Panc1 (cell line): ENCODE measurements around the gene INAVA. TPM values are rescaled to one million over a fixed set of nuclear protein-coding genes. Genes with fewer than 3 reads are reported as not detected.
A peak's percentile ranks its signal among the peaks of the same experiment; 100 is the strongest.

ENCODE experiments used
- ATAC-seq: fragments of 200-7000 bp; cut with Tn5 transposase; 2 replicates; pipeline ENCODE4 v1.9.1; 2020; ENCODE audit warnings: mild to moderate bottlenecking, moderate library complexity
- Bru-seq: library from RNA; stranded (reverse); fragments of 400-500 nt; gene quantifications from one replicate; lab custom pipeline; 2021; lab: Mats Ljungman, UMichigan
- BruChase-seq, 2 experiments: library from RNA; stranded (reverse); fragments of 400-500 nt; gene quantifications; one replicate each; lab custom pipeline; 2021; lab: Mats Ljungman, UMichigan
- BruUV-seq: library from RNA; stranded (reverse); fragments of 400-500 nt; replicated peaks from 2 replicates; lab custom pipeline; 2021; lab: Mats Ljungman, UMichigan
- CTCF ChIA-PET: fragments of 300-600 bp; sonication (Branson Sonifier 250); formaldehyde crosslinking; loops from one replicate; lab custom pipeline; 2022; ENCODE audit warnings: antibody characterized with exemption; lab: Charles Lee
- POLR2A ChIA-PET: fragments of 300-600 bp; sonication (Branson Sonifier 250); formaldehyde crosslinking; loops from one replicate; lab custom pipeline; 2022; ENCODE audit warnings: antibody characterized with exemption; lab: Charles Lee
- DNase-seq: peaks from one replicate; pipeline ENCODE4 v3.0.0-alpha.2; 2010; ENCODE audit warnings: low read depth, low spot score
- H3K27ac ChIP-seq: 2 replicates; pipeline ENCODE4 v1.5.1; 2011; ENCODE audit warnings: mild to moderate bottlenecking, low read length, inconsistent platforms
- H3K27me3 ChIP-seq: fragments of 200-500 bp; sonication (Bioruptor generic); 2 replicates; pipeline ENCODE4 v1.6.0; 2014; ENCODE audit warnings: low read length, inconsistent platforms; ENCODE audit not compliant: control insufficient read depth, insufficient read depth
- H3K36me3 ChIP-seq: fragments of 200-500 bp; sonication (Bioruptor generic); 2 replicates; pipeline ENCODE4 v1.5.1; 2014; ENCODE audit warnings: inconsistent platforms, mild to moderate bottlenecking, low read length, moderate library complexity; ENCODE audit not compliant: control insufficient read depth, insufficient read depth
- H3K4me1 ChIP-seq: 2 replicates; pipeline ENCODE4 v1.5.1; 2011; ENCODE audit warnings: inconsistent platforms, mild to moderate bottlenecking, low read length, moderate library complexity; ENCODE audit not compliant: control insufficient read depth, insufficient read depth
- H3K4me3 ChIP-seq, 2 experiments: 2 replicates each; pipeline ENCODE4 v1.5.1; 2011 to 2012; ENCODE audit warnings: low read depth in 2 of 2, low read length in 2 of 2, mild to moderate bottlenecking in 2 of 2, inconsistent platforms in 1 of 2, moderate library complexity in 1 of 2
- H3K9me3 ChIP-seq: fragments of 200-500 bp; sonication (Bioruptor generic); 2 replicates; pipeline ENCODE4 v1.5.1; 2014; ENCODE audit warnings: low read depth, mild to moderate bottlenecking, inconsistent platforms, low read length, moderate library complexity; ENCODE audit not compliant: control insufficient read depth, insufficient read depth
- CTCF ChIP-seq: fragments of 450-650 bp; IDR thresholded peaks from 2 replicates; pipeline ENCODE4 v1.5.1; 2017; ENCODE audit warnings: mild to moderate bottlenecking
- POLR2AphosphoS5 ChIP-seq: IDR thresholded peaks from 2 replicates; pipeline ENCODE4 v1.6.1; 2012; ENCODE audit warnings: mild to moderate bottlenecking, low read depth, low read length, moderate library complexity
- SIN3A ChIP-seq: IDR thresholded peaks from 2 replicates; pipeline ENCODE4 v1.6.1; 2012; ENCODE audit warnings: low read depth, mild to moderate bottlenecking, low read length, moderate library complexity, borderline replicate concordance; ENCODE audit not compliant: insufficient read depth
- TCF7L2 ChIP-seq: IDR thresholded peaks from 2 replicates; pipeline ENCODE4 v1.6.1; 2011; ENCODE audit warnings: mild to moderate bottlenecking, low read depth, low read length, inconsistent platforms
- in situ Hi-C: cut with HindIII; loops from 2 replicates; pipeline ENCODE4 v1.10.0; 2016; ENCODE audit warnings: low sequenced_read_pairs, low pct_unique_long_range_greater_than_20kb
- intact Hi-C: fragments of 100-400 bp; cut with micrococcal nuclease; formaldehyde crosslinking; loops from one replicate; pipeline ENCODE4 v1.10.0; 2022; ENCODE audit not compliant: unreplicated experiment
- long read RNA-seq: library from polyadenylated mRNA; unstranded; transcript quantifications from one replicate; pipeline ENCODE4 v2.0.0, GENCODE V29; 2021; ENCODE audit not compliant: unreplicated experiment
- polyA plus RNA-seq: library from polyadenylated mRNA; unstranded; fragments of >200 nt; gene quantifications from one replicate; pipeline ENCODE4 v1.2.1, GENCODE V29; 2012; ENCODE audit warnings: missing spikeins; ENCODE audit not compliant: insufficient read length
- total RNA-seq: library from RNA; stranded (reverse); gene quantifications from one replicate; pipeline ENCODE4 v1.2.1, GENCODE V29; 2021; ENCODE audit not compliant: unreplicated experiment
- TF ChIP-seq, protein P1 (sequence below), 2 experiments: IDR thresholded peaks; 2 replicates each; pipeline ENCODE4 v1.6.1; 2011 to 2012; ENCODE audit warnings: low read depth in 2 of 2, control low read depth in 1 of 2, low read length in 1 of 2, mild to moderate bottlenecking in 1 of 2, moderate library complexity in 1 of 2; ENCODE audit not compliant: insufficient read depth in 1 of 2

Gene INAVA
- total RNA-seq (3.6 TPM), Bru-seq, nascent RNA (percentile 39 among the genes with signal in this experiment), BruChase-seq, experiment 1, labeled RNA remaining after a 2-hour chase (percentile 40 among the genes with signal in this experiment), BruChase-seq, experiment 2, labeled RNA remaining after a 6-hour chase (percentile 33 among the genes with signal in this experiment)
- polyA plus RNA-seq = 3.3 TPM
- long read RNA-seq, partial matches to known transcripts = 1 of 2 reads
- long read RNA-seq, other reads (novel, unspliced or antisense) = 1 of 2 reads

DNA sequence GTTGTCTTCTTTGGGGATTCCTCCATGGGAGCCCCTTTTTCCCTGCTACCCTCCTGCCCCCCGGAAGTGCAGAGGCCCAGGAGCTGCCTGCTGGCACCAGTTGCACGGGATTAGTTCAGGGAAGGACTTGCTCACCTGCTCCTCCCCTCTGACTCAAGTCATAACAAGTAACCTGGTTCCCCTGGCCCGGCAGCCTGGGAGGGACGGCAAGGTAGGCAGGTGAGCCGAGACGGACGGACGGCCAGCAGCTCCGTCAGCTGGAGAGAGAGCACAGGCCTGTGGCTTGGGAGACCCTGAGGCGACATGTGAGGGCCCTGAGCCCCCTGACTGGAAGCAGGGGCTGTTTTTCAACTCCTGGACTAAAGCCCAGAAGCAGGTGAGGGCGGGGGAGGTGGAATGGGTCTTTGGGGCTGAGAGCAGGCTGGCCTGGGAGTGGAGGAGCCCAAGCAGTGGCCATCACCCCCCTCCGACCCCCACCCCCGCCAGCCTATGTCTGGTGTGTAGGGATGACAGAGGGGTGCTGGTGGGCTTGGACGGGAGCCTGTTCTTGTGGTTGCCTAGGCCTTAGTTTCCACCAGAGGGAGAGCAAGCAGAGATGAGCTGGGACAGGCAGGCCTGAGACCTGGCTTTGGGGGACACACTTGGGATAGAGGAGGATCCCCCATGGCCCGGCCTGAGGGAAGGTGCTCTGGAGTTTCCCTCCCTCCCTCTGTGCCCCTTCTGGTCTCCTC lies at the start of gene INAVA:
Gene INAVA (plus strand): TSS at position 189 of the 731 bp plus-strand sequence. CDS start 3,501 bp downstream, outside the sequence.
- no peak within 1 kb of the TSS for H3K27ac ChIP-seq
- H3K9me3 ChIP-seq = no peaks in the 10 kb centered on the region
- POLR2A ChIA-PET = no interaction called here
- no peaks in the 10 kb centered on the region for H3K27me3 ChIP-seq
- no peak for TF ChIP-seq SIN3A
- TF ChIP-seq TCF7L2 = no peak
- no peak for TF ChIP-seq POLR2AphosphoS5
- peaks cover 27% of the 10 kb centered on the region for H3K4me1 ChIP-seq
- no TSS peak for BruUV-seq
- CTCF ChIA-PET = interaction anchor here (0.5 to 0.6 kb wide), 4 partner anchors 10 to 189 kb away, joined by 3 to 6 read pairs (median 5); no protein-coding TSS in a partner anchor
- no peaks in the 10 kb centered on the region for H3K36me3 ChIP-seq
- intact Hi-C loops = no loop called here
- ATAC-seq (no peak), DNase-seq (no peak)
- in situ Hi-C loops = no loop called here
- no peak within 1 kb of the TSS for H3K4me3 ChIP-seq

DNA sequence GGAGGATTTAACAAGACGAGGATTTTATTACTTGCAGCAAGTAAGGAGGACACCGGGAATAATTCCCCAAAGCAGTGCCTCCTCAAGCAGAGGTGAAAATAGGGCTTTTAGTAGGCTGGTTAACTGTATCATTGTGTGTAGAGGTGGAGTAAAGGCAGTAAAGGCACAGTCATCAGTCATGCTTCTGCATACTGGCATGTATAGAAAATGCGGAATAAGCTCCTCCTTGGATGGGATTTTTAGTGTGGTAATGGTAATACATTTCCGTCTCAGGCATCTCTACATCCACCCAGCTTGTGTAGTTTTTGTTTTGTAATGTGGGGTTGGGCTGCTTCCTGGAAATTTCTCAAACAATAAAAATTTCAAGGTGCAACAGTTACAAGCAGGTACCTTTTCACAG lies 49.3 kb upstream of the INAVA start:
- no peak overlapping the region for H3K4me3 ChIP-seq
- no TSS peak for BruUV-seq

GRCh38 chr1:200846398-200846797 lies 48.3 kb upstream of the INAVA start:
- CTCF ChIA-PET = no interaction called here
- in situ Hi-C loops = no loop called here

More for the DNA sequence above, 49.3 kb upstream of the INAVA start:
- DNase-seq = no peak
- POLR2A ChIA-PET = interaction anchor here (0.5 kb wide), 1 partner anchor 29 kb away, joined by 3 read pairs; no protein-coding TSS in a partner anchor
- Histone ChIP-seq H3K27ac (no peak overlapping the region), H3K9me3 (no peaks in the 10 kb centered on the region), H3K36me3 (peaks cover 35% of the 10 kb centered on the region), H3K4me1 (no peaks in the 10 kb centered on the region), H3K27me3 (no peaks in the 10 kb centered on the region)
- CTCF ChIA-PET = no interaction called here
- intact Hi-C loops (no loop called here), in situ Hi-C loops (no loop called here)
- no peak for TF ChIP-seq CTCF
- no peak for ATAC-seq

More at GRCh38 chr1:200846398-200846797, 48.3 kb upstream of the INAVA start:
- Histone ChIP-seq H3K27ac (no peak overlapping the region), H3K4me3 (no peak overlapping the region), H3K36me3 (peaks cover 38% of the 10 kb centered on the region), H3K4me1 (no peaks in the 10 kb centered on the region), H3K9me3 (no peaks in the 10 kb centered on the region), H3K27me3 (no peaks in the 10 kb centered on the region)
- DNase-seq (no peak), ATAC-seq (no peak)
- intact Hi-C loops = no loop called here
- TF ChIP-seq TCF7L2 = no peak
- TF ChIP-seq SIN3A = no peak
- no peak for TF ChIP-seq POLR2AphosphoS5
- no peak for TF ChIP-seq CTCF
- TF ChIP-seq, protein P1, sequence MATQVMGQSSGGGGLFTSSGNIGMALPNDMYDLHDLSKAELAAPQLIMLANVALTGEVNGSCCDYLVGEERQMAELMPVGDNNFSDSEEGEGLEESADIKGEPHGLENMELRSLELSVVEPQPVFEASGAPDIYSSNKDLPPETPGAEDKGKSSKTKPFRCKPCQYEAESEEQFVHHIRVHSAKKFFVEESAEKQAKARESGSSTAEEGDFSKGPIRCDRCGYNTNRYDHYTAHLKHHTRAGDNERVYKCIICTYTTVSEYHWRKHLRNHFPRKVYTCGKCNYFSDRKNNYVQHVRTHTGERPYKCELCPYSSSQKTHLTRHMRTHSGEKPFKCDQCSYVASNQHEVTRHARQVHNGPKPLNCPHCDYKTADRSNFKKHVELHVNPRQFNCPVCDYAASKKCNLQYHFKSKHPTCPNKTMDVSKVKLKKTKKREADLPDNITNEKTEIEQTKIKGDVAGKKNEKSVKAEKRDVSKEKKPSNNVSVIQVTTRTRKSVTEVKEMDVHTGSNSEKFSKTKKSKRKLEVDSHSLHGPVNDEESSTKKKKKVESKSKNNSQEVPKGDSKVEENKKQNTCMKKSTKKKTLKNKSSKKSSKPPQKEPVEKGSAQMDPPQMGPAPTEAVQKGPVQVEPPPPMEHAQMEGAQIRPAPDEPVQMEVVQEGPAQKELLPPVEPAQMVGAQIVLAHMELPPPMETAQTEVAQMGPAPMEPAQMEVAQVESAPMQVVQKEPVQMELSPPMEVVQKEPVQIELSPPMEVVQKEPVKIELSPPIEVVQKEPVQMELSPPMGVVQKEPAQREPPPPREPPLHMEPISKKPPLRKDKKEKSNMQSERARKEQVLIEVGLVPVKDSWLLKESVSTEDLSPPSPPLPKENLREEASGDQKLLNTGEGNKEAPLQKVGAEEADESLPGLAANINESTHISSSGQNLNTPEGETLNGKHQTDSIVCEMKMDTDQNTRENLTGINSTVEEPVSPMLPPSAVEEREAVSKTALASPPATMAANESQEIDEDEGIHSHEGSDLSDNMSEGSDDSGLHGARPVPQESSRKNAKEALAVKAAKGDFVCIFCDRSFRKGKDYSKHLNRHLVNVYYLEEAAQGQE (IDR thresholded peaks at IDR 0.05; ENCODE audit: insufficient read depth in 1 of 2, low read depth in 2 of 2, low read length in 1 of 2) = no peak
- no TSS peak for BruUV-seq
- POLR2A ChIA-PET = no interaction called here
